Parathyroid adenoma (tissue), 2 donors: ENCODE results near the gene CEP250.
"Not testable (repeated sequence)": the region's sequence is repeated elsewhere in the genome, so short reads cannot be mapped to it uniquely, and the experiment has no call there.

Experiments used
- H2AFZ ChIP-seq: fragments of 300-600 bp; sonication (generic); one replicate; pipeline ENCODE4 v1.7.0; 2017; ENCODE audit warnings: antibody characterized with exemption, mild to moderate bottlenecking
- H3K27ac ChIP-seq: fragments of 300-600 bp; sonication (generic); one replicate; pipeline ENCODE4 v1.7.0; 2017
- H3K27me3 ChIP-seq: fragments of 300-600 bp; sonication (generic); one replicate; pipeline ENCODE4 v1.7.0; 2017; ENCODE audit warnings: low read length; ENCODE audit not compliant: control insufficient read depth, insufficient read depth
- H3K36me3 ChIP-seq: fragments of 300-600 bp; sonication (generic); one replicate; pipeline ENCODE4 v1.7.0; 2017; ENCODE audit warnings: low read length; ENCODE audit not compliant: control insufficient read depth, insufficient read depth
- H3K4me1 ChIP-seq: fragments of 300-600 bp; sonication (generic); one replicate; pipeline ENCODE4 v1.7.0; 2017; ENCODE audit warnings: control low read depth
- H3K4me2 ChIP-seq: fragments of 300-600 bp; sonication (generic); one replicate; pipeline ENCODE4 v1.7.0; 2017; ENCODE audit warnings: low read length
- H3K4me3 ChIP-seq: fragments of 300-600 bp; sonication (generic); one replicate; pipeline ENCODE4 v1.7.0; 2017; ENCODE audit warnings: low read depth, low read length
- H3K79me2 ChIP-seq: fragments of 300-600 bp; sonication (generic); one replicate; pipeline ENCODE4 v1.7.0; 2017; ENCODE audit warnings: control low read depth
- H3K9ac ChIP-seq: fragments of 300-600 bp; sonication (generic); one replicate; pipeline ENCODE4 v1.7.0; 2017; ENCODE audit warnings: mild to moderate bottlenecking
- H3K9me3 ChIP-seq: fragments of 300-600 bp; sonication (generic); one replicate; pipeline ENCODE4 v1.7.0; 2017; ENCODE audit warnings: low read length; ENCODE audit not compliant: control insufficient read depth
- TF ChIP-seq, protein P1 (sequence below): fragments of 300-600 bp; sonication (generic); IDR thresholded peaks from one replicate; pipeline ENCODE4 v1.7.0; 2017; ENCODE audit warnings: antibody characterized with exemption, mild to moderate bottlenecking
- donor health status: primary hyperparathyroidism.

The CEP250 gene

DNA sequence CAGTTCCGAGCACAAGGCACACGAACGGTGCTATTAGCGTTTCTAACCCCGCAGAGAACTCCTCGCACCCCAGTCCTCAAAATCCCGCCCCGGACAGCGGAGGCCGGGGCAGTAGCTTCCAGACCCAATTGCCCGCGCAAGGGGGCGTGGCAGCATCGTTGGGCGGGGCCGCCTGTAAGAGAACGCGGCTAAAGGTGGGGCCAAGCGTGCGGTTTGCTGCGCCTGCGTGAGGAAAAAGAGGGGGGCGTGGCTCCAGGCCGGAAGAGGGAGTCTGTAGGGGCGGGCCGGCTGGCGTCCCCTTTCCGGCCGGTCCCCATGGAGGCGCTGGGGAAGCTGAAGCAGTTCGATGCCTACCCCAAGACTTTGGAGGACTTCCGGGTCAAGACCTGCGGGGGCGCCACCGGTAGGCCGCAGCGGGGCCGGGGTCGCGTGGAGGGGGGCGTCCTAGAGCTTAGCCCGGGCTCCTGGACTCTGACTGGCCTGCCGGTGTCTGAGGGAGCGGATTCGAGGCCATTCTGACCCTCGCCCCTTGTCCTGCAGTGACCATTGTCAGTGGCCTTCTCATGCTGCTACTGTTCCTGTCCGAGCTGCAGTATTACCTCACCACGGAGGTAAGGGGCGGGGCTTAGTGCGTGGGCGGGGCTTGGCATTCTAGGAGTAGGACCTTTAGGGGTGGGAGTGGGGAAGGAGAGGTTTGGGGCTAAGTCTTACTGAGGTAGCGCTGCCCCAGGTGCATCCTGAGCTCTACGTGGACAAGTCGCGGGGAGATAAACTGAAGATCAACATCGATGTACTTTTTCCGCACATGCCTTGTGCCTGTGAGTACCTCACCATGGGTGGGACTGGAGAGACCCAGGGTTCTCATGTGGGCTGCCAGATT, 86.6 kb downstream of the CEP250 start, which contains the start of gene ERGIC3:
Gene ERGIC3 (plus strand): TSS at position 296 of the 880 bp plus-strand sequence. CDS start 20 bp downstream, at position 316.
- Histone ChIP-seq H3K79me2 (peaks cover 3% of the 10 kb centered on the region), H3K4me2 (peak within 1 kb of the TSS; percentile 82), H3K27me3 (no peaks in the 10 kb centered on the region), H2AFZ (peak within 1 kb of the TSS; percentile 98), H3K4me3 (peak within 1 kb of the TSS; percentile 88), H3K9ac (peak within 1 kb of the TSS; percentile 61), H3K4me1 (peaks cover 3% of the 10 kb centered on the region), H3K27ac (peak within 1 kb of the TSS; percentile 71), H3K36me3 (no peaks in the 10 kb centered on the region), H3K9me3 (no peaks in the 10 kb centered on the region)
- TF ChIP-seq, protein P1, sequence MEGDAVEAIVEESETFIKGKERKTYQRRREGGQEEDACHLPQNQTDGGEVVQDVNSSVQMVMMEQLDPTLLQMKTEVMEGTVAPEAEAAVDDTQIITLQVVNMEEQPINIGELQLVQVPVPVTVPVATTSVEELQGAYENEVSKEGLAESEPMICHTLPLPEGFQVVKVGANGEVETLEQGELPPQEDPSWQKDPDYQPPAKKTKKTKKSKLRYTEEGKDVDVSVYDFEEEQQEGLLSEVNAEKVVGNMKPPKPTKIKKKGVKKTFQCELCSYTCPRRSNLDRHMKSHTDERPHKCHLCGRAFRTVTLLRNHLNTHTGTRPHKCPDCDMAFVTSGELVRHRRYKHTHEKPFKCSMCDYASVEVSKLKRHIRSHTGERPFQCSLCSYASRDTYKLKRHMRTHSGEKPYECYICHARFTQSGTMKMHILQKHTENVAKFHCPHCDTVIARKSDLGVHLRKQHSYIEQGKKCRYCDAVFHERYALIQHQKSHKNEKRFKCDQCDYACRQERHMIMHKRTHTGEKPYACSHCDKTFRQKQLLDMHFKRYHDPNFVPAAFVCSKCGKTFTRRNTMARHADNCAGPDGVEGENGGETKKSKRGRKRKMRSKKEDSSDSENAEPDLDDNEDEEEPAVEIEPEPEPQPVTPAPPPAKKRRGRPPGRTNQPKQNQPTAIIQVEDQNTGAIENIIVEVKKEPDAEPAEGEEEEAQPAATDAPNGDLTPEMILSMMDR = peak; percentile 21

DNA sequence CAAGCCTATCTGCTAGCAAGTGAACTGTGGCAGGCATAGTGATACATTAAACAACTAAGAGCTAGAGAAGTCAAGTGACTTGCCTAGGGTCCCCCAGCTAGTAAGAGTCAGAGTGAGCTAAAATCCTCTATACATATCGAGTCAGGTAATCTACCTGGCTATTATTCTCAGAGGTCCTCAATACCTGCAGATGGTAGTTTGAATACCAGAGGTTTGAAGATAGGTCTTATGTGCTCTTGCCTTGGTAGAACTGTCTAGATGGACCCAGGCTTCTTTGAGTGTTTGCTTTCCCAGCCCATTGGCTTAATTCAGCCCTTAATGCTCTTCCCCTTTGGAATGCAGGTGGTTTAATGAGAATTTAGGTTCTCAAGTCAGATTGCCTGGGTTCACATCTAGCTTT, 87.6 kb downstream of the CEP250 start:
- Histone ChIP-seq H3K36me3 (no peaks in the 10 kb centered on the region), H3K9ac (no peak overlapping the region), H3K4me3 (no peak overlapping the region), H3K4me2 (no peak overlapping the region), H2AFZ (no peak overlapping the region), H3K79me2 (peaks cover 3% of the 10 kb centered on the region), H3K27ac (no peak overlapping the region), H3K9me3 (no peaks in the 10 kb centered on the region), H3K4me1 (peaks cover 3% of the 10 kb centered on the region), H3K27me3 (no peaks in the 10 kb centered on the region)
- TF ChIP-seq, protein P1 = no peak

DNA sequence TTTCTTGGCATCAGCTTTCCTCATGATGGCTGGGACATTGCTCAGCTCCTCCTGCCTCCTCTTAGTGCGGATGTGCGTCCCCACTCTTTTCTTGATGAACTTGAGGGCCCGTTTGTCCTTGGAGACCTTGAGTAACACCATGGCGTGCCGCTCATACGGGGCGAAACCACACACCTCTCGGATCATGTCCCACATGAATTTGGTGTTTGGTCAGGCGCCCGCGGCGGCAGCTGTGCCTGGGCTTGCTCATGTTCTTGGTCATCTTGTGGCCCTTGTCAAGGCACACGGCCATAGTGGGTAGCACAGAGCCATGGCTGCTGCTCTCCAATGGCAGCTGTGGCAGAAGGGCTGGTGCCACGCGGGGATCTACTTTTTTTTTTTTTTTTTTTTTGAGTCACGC, 89.0 kb downstream of the CEP250 start:
- H3K9ac ChIP-seq = no peak overlapping the region
- no peak overlapping the region for H3K4me3 ChIP-seq
- no peaks in the 10 kb centered on the region for H3K9me3 ChIP-seq
- no peak overlapping the region for H3K27ac ChIP-seq
- H3K27me3 ChIP-seq = no peaks in the 10 kb centered on the region
- no peaks in the 10 kb centered on the region for H3K36me3 ChIP-seq
- H3K79me2 ChIP-seq = peaks cover 3% of the 10 kb centered on the region
- H3K4me1 ChIP-seq = peaks cover 3% of the 10 kb centered on the region
- no peak overlapping the region for H3K4me2 ChIP-seq
- TF ChIP-seq, protein P1 = no peak
- H2AFZ ChIP-seq = no peak overlapping the region

DNA sequence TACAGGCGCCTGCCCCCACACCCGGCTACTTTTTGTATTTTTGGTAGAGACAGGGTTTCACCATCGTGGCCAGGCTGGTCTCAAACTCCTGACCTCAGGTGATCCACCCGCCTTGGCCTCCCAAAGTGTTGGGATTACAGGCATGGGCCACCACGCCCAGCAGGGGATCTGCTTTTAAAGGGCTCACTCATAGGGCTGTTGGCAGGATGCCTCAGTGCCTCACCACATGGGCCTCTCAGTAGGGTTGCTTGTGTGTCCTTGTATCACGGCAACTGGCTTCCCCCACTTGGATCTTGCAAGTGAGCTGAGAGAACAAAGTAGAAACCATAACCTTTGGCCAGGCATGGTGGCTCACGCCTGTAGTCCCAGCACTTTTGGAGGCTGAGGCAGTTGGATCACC, 89.5 kb downstream of the CEP250 start:
- not testable (repeated sequence) for H2AFZ ChIP-seq, H3K27me3 ChIP-seq, H3K9ac ChIP-seq, H3K27ac ChIP-seq, H3K9me3 ChIP-seq, H3K36me3 ChIP-seq, H3K4me1 ChIP-seq, H3K79me2 ChIP-seq, H3K4me2 ChIP-seq, H3K4me3 ChIP-seq

DNA sequence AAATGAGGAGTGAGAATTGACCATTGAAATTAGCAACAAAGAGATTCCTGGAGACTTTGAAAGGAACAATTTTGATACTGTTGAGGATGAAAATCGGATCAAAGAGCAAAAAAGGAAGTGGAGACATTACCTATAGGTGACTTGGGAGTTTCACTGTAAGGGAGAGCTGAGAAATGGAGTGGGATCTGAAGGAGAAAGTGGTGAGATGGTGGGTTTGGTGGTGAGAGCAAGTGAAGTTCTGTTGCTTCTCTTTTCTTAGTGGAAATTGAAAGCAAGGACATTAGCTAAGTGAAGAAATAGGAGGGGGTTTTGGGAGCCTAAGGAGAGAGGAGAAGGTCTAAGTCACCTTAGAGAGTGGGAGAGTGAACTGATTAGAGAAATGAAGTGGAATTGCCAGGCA, 90.7 kb downstream of the CEP250 start:
- Histone ChIP-seq H3K4me1 (peaks cover 3% of the 10 kb centered on the region), H3K4me2 (no peak overlapping the region), H3K27me3 (no peaks in the 10 kb centered on the region), H2AFZ (no peak overlapping the region), H3K79me2 (peaks cover 3% of the 10 kb centered on the region), H3K9ac (no peak overlapping the region), H3K9me3 (no peaks in the 10 kb centered on the region), H3K27ac (no peak overlapping the region), H3K36me3 (no peaks in the 10 kb centered on the region), H3K4me3 (no peak overlapping the region)
- TF ChIP-seq, protein P1 = no peak
